GM10847 (cell line): ENCODE measurements around the gene BTNL9.

Experiments
- POLR2A ChIP-seq: IDR thresholded peaks from 2 replicates; pipeline ENCODE4 v1.6.1; 2011; ENCODE audit not compliant: insufficient read length; ENCODE audit errors: extremely low read depth

The BTNL9 gene

DNA sequence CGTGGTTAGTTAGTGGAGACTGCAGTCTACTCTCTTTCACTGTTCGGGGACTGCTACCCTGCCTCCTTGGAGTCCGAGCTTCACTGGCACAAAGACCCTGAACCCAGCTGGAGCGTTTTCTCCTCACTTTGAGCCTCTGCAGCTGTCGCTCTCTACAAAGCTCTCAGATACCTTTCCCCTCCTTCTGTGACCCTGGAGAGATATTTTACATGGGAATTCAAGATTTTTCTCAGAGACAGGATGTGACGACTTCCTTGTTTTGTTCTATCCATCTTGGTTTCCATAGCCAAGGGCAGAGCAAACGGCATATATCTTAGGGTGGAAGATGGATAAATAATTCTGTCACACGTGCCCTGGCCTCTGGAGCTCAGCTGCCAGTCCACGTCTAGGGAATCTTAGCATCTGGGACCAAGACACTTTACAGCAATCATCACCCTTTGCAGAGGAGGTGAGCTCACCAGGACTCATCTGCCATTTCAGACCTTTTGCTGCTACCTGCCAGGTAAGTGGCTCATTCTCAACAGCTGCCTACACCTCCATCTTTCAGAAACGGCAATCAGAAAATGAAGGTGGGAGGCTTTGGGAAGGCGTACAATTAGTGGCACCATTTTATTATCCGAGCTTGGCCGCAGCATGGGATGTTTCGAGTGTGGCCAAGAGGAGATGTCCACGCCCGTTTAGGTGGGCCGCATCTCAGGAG, at the start of gene BTNL9:
BTNL9 (plus strand) TSS at position 336 of the 700 bp plus-strand sequence. CDS start 5,224 bp downstream, outside the sequence.
- TF ChIP-seq POLR2A: no peak

DNA sequence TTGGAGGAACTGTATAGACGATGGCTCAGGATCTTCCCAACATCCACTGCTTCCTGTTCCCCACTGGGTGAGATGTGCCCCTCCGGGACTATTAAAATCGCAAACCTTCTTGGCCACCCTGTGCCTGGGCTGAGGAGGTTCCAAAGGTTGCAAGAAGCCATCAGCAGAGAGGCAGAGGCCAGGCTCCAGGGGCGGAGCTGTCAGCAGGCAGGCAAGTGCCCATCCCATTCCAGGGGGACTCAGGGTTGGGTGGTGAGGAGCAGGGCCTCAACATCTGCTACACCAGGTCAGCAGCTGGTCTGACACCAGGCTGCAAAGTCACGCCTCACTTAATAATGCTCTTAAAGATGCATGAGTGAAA, 49.2 kb upstream of the BTNL9 start:
- TF ChIP-seq POLR2A: no peak

DNA sequence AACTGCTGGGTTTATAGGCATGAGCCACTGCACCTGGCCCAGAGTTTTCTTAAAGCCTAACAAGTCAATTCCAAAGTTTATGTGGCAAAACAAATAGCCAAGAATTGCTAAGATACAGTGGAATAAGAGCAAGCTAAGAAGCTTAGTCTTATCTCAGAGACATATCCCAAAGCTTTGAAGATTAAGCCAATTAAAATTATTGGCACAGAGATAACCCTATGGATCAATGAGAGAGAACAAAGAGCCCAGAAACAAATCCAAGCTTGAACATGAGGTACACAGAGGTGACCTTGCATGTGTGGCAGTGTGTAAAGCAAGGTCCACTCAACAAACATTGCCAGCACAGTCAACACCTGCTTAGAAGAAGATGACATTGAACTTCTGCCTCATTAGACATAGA, 38.1 kb upstream of the BTNL9 start:
- no peak for TF ChIP-seq POLR2A

DNA sequence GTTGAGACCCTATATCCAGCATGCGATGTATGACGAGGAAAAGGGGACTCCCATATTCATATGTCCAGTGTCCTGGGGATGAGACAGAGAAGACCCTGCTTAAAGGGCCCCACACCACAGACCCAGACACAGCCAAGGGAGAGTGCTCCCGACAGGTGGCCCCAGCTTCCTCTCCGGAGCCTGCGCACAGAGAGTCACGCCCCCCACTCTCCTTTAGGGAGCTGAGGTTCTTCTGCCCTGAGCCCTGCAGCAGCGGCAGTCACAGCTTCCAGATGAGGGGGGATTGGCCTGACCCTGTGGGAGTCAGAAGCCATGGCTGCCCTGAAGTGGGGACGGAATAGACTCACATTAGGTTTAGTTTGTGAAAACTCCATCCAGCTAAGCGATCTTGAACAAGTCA, 34.3 kb upstream of the BTNL9 start:
- TF ChIP-seq POLR2A: no peak

DNA sequence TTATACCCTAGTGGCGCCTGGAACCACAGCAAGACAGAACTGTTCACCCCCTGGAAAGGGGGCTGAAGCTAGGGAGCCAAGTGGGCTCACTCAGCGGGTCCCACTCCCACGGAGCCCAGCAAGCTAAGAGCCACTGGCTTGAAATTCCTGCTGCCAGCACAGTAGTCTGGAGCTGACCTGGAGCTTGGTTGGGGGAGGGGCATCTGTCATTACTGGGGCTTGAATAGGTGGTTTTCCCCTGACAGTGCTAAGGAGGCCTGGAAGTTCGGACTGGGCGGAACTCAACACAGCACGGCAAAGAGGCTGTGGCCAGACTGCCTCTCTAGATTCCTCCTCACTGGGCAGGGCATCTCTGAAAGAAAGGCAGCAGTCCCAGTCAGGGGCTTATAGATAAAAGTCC, 31.9 kb upstream of the BTNL9 start:
- TF ChIP-seq POLR2A: no peak

DNA sequence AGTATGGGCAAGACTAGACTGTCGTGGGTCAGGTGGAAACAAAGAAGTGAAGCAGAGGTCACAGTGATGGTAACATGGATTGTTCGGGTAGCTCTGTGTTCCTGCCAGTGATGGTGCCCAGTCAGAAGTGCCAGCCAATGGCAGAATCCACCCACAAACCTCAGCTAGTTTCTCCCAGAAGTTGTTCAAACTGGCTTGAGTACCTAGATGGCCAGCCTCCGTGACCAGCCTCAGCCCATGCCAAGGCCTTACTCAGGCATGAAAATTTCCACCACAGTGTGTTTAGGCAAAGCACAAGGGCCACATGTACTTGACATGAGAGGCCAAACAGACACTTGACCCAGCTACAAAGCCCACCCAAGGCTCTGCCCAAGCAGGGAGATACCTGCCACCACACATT, 19.4 kb upstream of the BTNL9 start:
- no peak for TF ChIP-seq POLR2A

DNA sequence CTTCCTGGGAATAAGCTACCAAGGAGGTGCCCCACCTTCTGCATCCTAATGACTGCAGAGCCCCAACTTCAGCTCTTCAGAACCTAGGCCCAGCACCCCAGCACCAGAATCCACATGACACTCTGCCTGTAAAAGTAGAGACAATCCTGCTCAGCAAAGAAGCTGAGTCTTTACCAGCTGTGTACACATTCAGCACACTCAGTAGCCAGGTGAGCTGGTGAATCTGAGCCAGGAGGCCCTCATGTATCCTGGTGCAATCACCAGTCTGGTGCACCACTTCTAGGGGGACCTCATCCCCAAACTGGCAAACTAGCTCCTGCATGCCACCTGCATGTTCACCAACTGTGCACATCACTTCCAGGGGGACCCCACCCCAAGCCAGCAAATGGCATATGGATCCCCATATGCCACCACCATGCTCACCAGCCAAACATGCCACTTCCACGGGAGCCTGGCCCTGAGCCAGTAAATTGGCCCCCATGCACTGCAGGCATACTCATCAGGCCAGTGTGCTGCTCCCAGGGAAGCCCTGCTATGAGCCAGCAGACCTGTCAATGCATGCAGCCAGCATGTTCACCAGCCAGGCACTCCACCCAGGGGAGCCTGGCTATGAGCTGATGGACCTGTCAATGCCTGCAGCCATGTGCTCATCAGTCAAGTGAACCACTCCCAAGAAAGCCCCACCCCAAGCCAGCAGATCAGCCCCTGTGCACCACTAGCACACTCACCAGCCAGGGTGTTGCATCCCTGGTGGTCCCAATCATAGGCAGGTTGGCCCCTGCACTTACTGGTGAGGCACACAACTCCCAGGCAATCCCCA, 15.6 kb upstream of the BTNL9 start:
- no peak for TF ChIP-seq POLR2A

DNA sequence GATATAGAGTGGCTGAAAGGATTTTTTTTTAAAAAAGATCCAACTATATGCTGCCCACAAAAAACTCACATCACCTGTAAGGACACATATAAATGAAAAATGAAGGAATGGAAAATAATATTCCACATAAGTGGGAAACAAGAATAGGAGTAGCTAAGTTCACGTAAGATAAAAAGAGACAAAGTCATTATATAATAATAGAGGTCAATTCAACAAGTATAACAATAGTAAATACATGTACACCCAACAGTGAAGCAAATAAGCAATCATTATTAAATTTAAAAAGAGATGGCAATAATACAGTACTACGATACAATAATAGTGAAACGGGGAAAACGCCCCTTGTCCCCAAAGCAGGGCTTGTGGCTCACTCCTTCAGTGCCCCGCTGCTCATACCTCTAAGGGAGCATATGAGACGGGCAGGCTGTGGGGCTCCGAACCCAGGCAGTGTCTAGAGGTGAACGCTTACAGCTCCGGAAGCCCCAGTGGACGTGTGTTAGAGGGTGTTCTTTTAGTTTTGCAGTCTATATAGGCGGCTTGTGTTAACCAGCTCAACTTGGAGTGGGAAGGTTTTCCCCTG, 12.5 kb upstream of the BTNL9 start:
- no peak for TF ChIP-seq POLR2A

DNA sequence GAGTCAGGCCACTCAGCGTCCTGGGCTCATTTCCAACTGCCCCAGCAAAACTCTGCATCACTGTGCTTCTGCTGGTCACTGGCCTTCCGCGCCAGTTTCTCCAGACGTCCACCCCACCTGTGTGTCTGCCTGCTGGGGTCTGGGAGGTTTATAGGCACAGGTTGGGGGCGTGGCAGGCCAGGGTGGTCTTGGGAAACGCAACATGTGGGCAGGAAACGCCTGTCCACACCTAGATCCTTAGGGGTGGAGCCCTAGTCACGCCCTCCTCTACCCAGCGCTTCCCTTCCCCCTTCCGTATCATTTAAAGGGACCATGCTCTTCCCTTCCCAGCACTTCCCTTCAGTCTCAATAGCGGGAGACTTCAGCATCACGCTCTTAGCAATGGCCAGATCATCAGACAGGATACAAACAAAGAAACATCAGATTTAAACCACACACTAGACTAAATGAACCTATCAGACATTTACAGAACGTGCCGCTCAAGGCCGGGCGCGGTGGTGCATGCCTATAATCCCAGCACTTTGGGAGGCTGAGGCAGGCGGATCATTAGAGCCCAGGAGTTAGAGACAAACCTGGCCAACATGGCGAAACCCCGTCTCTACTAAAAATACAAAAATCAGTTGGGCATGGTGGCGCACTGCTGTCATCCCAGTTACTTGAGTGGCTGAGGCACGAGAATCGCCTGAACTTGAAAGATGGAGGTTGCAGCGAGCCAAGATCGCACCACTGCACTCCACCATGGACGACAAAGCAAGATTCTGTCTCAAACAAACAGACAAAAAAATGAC, 11.8 kb upstream of the BTNL9 start:
- TF ChIP-seq POLR2A: no peak

DNA sequence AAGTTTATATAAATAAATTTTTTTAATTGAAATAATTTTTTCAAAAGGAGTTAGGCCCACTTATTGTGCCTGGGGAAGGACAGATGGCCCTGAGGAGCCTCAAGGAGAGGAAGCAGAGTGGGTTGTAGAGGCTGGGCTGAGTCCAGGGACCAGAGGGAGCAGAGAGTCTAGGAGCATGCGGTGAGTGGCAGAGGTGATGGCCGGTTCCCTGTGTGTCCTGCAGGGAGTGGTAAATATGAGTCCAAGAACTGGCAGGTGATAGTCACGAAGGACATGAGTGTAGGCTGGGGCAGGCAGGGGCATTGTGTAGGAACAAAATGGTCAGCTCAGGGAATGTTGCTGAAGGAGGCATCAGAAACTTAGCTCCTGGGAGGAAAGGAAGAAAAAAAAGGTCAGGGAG, 8.3 kb upstream of the BTNL9 start:
- no peak for TF ChIP-seq POLR2A

DNA sequence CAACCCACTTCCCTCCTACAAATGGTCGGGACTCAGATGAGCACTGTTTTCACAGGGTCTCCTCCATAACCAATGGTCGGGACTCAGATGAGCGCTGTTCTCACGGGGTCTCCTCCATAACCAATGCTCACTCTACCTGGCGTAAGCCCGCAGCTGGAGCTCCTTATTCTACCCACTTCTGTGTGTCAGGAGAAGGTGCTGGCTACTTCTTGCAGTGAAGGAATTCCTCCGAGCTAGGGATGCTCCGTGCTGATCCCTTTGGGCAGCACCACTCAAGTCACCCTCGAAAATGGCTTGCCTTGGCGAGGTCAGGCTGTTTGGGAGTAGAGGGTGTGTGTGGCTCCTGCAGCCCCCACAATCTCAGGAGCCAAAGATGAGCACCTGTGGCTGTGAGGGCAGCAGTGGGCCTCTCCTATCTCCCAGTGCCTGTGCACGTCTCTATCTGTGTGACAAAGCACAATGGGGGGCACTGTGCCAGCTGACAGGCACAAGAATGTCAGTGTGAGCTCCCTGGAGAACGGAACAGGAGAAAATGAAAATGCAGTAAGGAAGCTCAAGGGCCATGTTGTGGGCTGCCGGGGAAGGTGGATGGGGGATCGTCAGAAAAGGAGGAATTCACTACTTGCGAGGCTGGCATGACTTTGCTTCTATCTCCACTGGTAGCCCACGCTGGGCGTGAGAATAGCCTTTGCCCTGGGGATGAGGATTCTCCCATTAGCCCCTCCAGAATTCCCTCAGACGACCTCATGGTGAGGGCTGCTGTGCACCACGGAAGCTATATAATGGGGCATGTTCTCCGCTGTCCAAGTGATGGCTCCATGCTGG, 3.9 kb upstream of the BTNL9 start:
- TF ChIP-seq POLR2A: no peak

DNA sequence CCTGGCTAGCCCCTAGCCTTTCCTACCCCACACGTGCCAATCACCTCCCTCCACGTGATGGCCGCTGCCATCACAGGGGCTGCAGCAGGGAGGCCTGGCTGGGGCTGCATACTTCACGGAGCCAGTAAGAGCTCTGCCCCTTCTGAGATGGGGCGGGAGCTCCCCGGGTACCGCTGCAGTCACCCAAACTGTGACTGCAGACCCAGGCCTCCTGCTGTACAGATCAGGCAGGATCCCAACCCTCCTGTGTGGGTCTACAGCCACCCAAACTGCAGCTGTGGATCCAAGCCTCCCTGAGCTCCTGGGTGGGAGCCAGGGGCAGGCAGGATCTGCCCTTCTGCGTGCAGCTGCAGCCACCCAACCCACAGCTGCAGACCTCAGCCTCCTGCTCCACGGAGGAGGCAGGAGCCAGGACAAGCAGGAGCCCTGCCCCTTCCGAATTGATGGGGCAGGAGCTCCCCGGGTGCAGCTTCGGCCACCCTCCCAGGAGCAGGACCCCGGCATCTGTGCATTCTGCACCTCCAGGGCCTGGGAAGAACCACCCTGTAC, 3.2 kb upstream of the BTNL9 start:
- no peak for TF ChIP-seq POLR2A

DNA sequence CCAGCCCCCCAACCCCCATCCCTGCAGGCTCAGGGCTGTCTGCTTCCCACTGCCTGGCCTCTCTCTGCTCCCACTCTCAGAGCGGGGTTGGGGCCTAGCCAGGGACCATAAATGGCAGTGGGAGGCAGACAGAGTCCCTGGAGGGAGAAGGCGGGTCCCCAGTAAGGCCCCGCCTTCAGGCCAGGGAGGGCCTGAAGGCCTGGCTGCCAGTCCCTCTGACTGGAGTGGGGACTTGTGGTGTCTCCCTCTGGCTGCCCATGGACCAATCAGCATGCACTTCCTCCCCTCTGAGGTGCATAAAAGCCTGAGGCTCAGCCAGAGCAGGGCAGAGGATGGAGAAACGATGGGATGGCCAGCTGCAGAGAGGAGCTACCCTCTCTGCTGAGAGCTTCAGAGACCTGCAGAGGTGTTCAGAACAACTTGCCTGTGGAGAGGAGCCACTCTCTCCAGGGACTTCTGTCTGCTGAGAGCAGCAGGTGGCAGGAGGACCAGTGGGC, 2.7 kb upstream of the BTNL9 start:
- no peak for TF ChIP-seq POLR2A

DNA sequence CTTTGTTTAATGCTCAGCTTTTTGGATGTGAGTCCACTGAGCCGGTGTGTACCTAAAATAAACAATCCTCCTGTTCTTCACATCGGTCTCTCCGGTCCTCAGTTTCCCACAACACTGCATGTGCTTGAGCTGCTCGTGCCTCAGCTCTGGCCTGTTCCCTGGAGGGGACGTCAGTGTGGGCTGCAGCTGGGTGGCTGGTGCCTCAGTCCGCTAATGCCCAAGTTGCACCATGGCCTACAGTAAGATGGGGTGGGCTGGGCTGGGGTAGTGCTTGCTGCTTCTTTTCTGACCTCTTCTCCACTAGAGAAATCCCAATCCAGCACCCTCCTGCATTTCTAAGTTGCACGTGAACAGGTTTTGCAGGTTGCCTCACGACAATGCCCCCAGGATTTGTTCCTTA, 595 bp upstream of the BTNL9 start:
- TF ChIP-seq POLR2A: no peak
